GM23338 (cell line): ENCODE measurements around the gene CDK1.

Experiments used
- CREB1 ChIP-seq: fragments of 250-450 bp; sonication (Bioruptor Pico); IDR thresholded peaks from 2 replicates; pipeline ENCODE4 v1.5.0; 2020; ENCODE audit warnings: low read depth, mild to moderate bottlenecking, moderate library complexity
- CTCF ChIP-seq, 2 experiments: fragments of 200-600 bp in 1 of 2; sonication (generic) in 1 of 2; conservative IDR thresholded peaks; 2 replicates each; pipeline versions ENCODE4 v1.5.1 to v1.6.1; 2016 to 2017; ENCODE audit warnings: antibody characterized with exemption in 2 of 2, low read depth in 2 of 2, mild to moderate bottlenecking in 2 of 2, moderate library complexity in 1 of 2
- EZH2 ChIP-seq: fragments of 200-600 bp; sonication (generic); IDR thresholded peaks from one replicate; pipeline ENCODE4 v1.8.0; 2017; ENCODE audit warnings: antibody characterized with exemption, mild to moderate bottlenecking, low read depth; ENCODE audit not compliant: unreplicated experiment
- EZH2phosphoT487 ChIP-seq: fragments of 200-600 bp; sonication (generic); IDR thresholded peaks from one replicate; pipeline ENCODE4 v1.8.1; 2018; ENCODE audit warnings: antibody characterized with exemption; ENCODE audit not compliant: unreplicated experiment
- POLR2AphosphoS5 ChIP-seq: IDR thresholded peaks from 2 replicates; pipeline ENCODE4 v1.6.1; 2016; ENCODE audit warnings: antibody characterized with exemption, low read depth
- ZNF114 ChIP-seq: fragments of 250-450 bp; sonication (Bioruptor Pico); IDR thresholded peaks from 2 replicates; pipeline ENCODE4 v1.5.0; 2020; ENCODE audit warnings: mild to moderate bottlenecking, moderate library complexity
- ZNF331 ChIP-seq: fragments of 250-450 bp; sonication (Bioruptor Pico); IDR thresholded peaks from 2 replicates; pipeline ENCODE4 v1.5.0; 2020; ENCODE audit warnings: low read depth, mild to moderate bottlenecking, moderate library complexity
- TF ChIP-seq, protein P1 (sequence below): IDR thresholded peaks from one replicate; pipeline ENCODE4 v1.6.1; 2018; ENCODE audit warnings: antibody characterized with exemption; ENCODE audit not compliant: unreplicated experiment

DNA sequence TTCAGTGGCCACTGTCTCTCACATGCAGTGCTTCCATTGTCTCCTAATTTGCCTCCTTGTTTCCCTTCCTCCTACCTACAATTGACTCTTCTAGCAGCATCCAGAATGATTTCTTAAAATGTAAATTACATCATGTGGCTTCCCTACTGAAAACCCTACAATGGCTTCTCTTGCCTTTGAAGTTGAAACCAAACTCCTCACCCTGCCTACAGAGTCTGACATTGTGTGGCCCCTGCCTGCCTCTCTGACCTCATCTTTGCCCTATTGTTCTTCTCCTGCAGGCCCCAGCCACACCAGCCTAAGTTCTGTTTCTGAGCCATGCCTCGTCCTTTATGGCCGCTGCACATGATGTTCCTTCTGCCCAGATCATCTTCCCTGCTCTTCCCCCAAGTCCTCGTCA lies 35.8 kb upstream of the CDK1 start:
- TF ChIP-seq POLR2AphosphoS5, result no peak
- no peak for TF ChIP-seq CTCF (conservative IDR thresholded peaks at IDR 0.05; ENCODE audit: low read depth in 2 of 2)
- no peak for TF ChIP-seq EZH2
- TF ChIP-seq CREB1 (CRISPR knock-in tag), result no peak
- TF ChIP-seq, protein P1, sequence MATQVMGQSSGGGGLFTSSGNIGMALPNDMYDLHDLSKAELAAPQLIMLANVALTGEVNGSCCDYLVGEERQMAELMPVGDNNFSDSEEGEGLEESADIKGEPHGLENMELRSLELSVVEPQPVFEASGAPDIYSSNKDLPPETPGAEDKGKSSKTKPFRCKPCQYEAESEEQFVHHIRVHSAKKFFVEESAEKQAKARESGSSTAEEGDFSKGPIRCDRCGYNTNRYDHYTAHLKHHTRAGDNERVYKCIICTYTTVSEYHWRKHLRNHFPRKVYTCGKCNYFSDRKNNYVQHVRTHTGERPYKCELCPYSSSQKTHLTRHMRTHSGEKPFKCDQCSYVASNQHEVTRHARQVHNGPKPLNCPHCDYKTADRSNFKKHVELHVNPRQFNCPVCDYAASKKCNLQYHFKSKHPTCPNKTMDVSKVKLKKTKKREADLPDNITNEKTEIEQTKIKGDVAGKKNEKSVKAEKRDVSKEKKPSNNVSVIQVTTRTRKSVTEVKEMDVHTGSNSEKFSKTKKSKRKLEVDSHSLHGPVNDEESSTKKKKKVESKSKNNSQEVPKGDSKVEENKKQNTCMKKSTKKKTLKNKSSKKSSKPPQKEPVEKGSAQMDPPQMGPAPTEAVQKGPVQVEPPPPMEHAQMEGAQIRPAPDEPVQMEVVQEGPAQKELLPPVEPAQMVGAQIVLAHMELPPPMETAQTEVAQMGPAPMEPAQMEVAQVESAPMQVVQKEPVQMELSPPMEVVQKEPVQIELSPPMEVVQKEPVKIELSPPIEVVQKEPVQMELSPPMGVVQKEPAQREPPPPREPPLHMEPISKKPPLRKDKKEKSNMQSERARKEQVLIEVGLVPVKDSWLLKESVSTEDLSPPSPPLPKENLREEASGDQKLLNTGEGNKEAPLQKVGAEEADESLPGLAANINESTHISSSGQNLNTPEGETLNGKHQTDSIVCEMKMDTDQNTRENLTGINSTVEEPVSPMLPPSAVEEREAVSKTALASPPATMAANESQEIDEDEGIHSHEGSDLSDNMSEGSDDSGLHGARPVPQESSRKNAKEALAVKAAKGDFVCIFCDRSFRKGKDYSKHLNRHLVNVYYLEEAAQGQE, result no peak
- no peak for TF ChIP-seq ZNF114
- no peak for TF ChIP-seq EZH2phosphoT487
- no peak for TF ChIP-seq ZNF331 (CRISPR knock-in tag)
